ES-I3 (cell line): ENCODE measurements around the gene PARP8.

ENCODE experiments used
- H3K36me3 ChIP-seq: 2 replicates; pipeline ENCODE4 v1.6.1; 2013; ENCODE audit warnings: mild to moderate bottlenecking, low read length, control low read depth, moderate library complexity; ENCODE audit not compliant: insufficient read depth
- H3K4me1 ChIP-seq: 2 replicates; pipeline ENCODE4 v1.6.1; 2013; ENCODE audit warnings: mild to moderate bottlenecking, control low read depth, low read length; ENCODE audit not compliant: insufficient read depth
- H3K9ac ChIP-seq: 2 replicates; pipeline ENCODE4 v1.6.1; 2013; ENCODE audit warnings: low read depth, mild to moderate bottlenecking, low read length, moderate library complexity
- H3K9me3 ChIP-seq: 2 replicates; pipeline ENCODE4 v1.6.1; 2013; ENCODE audit warnings: mild to moderate bottlenecking, low read length, moderate library complexity; ENCODE audit not compliant: control insufficient read depth, insufficient read depth

PARP8 gene

DNA sequence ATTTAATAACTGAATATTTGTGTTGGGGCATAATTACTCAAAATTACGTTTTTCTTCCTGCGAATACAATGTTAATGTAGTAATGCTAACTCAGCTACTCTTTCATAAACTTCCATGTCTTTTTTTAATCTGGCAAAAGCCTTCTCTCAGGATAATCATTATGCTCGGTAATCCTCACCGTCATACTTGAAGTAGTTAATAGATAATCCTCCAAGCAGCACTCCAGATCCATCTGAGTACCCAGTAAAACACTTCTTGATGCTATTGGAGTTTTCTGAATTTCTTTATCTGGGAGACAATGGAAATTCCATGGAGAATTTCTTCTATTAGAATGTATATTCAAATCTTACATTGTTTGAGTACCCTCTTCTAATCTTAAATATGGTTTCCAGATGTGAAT, 34.3 kb downstream of the PARP8 start:
- H3K36me3 ChIP-seq, result no peaks in the 10 kb centered on the region
- peaks cover 10% of the 10 kb centered on the region for H3K4me1 ChIP-seq
- H3K9ac ChIP-seq, result no peak overlapping the region
- no peaks in the 10 kb centered on the region for H3K9me3 ChIP-seq

DNA sequence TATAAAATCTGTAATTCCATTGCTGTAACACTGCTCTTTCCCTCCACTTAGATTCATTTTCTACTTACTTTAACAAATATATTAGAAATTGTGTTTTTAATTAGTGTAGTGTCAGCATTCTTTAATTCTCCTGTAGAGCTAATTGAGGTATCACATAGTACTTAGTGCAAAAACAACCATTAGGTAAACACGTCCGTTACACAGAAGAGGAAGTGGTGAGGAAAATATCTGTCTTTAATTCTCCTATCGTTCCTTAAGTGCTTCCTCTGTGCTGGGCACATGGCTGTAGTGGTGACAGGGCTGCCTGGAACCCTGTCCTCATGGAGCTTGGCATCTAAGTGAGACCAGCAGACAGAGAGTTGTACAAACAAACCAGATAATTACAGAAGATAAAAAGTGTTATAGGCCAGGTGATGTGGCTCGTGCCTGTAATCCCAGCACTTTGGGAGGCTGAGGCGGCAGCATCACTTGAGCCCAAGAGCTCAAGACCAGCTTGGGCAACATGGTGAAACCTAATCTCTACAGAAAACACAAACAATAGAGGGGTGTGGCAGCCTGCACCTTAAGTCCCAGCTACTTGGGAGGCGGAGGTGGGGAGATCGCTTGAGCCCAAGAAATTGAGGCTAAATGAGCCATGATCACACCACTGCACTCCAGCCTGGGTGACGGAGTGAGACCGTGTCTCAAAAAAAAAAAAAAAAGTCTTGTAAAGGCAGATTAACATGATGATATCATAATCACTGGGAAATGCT, 36.4 kb downstream of the PARP8 start:
- Histone ChIP-seq H3K4me1 (peaks cover 10% of the 10 kb centered on the region), H3K9me3 (no peaks in the 10 kb centered on the region)

DNA sequence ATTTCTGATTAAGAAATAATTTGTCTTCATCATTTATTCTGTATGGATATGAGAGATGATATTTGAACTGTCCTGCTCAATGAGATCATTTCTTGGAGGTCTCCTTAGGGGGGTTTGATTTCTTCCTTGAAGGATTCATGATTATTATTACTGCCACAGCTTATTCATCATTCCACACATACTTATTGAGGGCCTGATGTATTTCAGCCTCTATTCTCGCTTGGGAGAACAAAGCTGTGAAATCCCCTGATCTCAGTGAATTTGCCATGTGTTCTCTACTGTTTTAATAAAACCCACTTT, 36.9 kb downstream of the PARP8 start:
- Histone ChIP-seq H3K9ac (no peak overlapping the region), H3K9me3 (no peaks in the 10 kb centered on the region), H3K36me3 (no peaks in the 10 kb centered on the region)

More for the DNA sequence above, 36.4 kb downstream of the PARP8 start:
- H3K9ac ChIP-seq, result no peak overlapping the region
- H3K36me3 ChIP-seq, result no peaks in the 10 kb centered on the region

DNA sequence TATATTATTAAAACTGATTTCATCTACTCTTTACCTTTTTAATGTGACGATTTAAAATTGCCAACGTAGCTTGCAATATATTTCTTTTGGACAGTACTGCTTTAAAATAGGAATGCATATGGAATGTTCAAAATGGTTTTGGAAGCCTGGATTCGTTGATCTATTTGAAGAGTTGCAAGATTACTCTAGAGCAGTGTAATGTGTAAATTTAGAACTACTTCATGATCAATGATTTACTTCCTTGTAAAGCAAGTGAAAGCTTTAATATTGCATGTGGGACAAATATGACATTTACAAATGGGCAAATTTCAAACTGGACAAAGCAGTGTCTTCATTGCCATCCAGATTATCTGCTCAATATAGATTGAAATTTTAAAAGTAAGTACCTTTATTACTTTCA, 38.3 kb downstream of the PARP8 start:
- no peak overlapping the region for H3K9ac ChIP-seq
- 0 out of 2 replicates have a peak, but pooled peaks cover under 1% of the 10 kb centered on the region for H3K4me1 ChIP-seq
- H3K36me3 ChIP-seq, result no peaks in the 10 kb centered on the region
- H3K9me3 ChIP-seq, result no peaks in the 10 kb centered on the region

More for the DNA sequence above, 36.9 kb downstream of the PARP8 start:
- H3K4me1 ChIP-seq, result peaks cover 10% of the 10 kb centered on the region

DNA sequence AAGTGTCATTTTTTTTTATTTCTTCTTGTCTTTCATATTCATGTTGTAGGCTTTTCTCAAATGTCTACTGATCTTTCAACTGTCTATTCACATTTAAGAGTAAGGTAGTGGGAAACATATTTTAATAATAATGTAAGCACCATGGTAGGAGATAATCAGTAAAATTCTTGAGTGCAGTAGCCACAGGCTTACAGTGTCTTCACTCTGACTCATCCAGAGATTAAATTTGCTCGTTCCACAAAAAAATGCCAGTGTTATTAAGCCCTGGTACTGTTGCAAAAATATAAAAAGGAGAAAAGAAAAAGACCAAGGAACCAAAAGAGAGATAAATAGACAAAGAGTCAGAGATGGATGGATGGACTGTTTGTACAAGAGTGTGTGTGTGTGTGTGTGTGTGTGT, 43.0 kb downstream of the PARP8 start:
- Histone ChIP-seq H3K36me3 (no peaks in the 10 kb centered on the region), H3K4me1 (0 out of 2 replicates have a peak, but pooled peaks cover 5% of the 10 kb centered on the region)

DNA sequence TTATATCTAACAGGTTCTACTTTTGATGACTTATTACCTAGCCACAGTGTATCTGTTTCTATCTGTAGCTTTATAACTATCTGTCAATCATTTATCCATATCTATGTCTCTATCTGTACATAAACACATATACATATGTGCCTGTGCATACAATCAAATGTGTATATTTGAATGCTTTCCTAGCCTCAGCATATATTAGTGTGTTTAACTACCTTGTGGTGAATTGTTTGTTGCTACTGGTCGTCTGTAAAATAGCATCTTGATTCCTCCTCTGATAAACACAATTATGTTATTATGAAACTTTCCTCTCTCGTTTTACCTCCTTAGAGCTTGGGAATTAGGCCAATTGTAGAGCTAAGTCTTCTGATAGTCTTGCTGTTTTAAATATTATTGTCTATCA, 44.4 kb downstream of the PARP8 start:
- Histone ChIP-seq H3K9me3 (no peaks in the 10 kb centered on the region), H3K36me3 (no peaks in the 10 kb centered on the region), H3K9ac (no peak overlapping the region), H3K4me1 (0 out of 2 replicates have a peak, but pooled peaks cover 5% of the 10 kb centered on the region)

More for the DNA sequence above, 43.0 kb downstream of the PARP8 start:
- Histone ChIP-seq H3K9ac (no peak overlapping the region), H3K9me3 (no peaks in the 10 kb centered on the region)

DNA sequence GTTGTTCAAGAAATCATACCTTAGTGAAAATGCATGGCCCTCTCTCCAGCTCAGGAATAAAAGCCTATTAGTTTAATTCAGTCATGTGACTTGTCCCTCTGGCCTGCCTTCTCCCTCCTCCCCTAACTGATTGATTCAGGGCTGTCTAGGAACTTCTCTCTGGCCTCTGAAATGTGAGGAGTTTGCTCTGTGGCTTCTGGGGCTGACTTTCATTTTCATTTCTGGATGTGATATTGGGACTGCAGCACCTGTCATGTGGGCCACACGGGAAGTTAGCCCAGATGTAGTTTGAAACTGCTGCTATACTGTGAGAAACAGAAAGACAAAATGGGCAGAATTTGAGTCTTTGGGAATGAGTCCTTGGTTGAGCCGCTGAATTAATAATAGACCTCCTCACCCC, 44.8 kb downstream of the PARP8 start:
- Histone ChIP-seq H3K4me1 (0 out of 2 replicates have a peak, but pooled peaks cover 5% of the 10 kb centered on the region), H3K9me3 (no peaks in the 10 kb centered on the region), H3K9ac (no peak overlapping the region), H3K36me3 (no peaks in the 10 kb centered on the region)

DNA sequence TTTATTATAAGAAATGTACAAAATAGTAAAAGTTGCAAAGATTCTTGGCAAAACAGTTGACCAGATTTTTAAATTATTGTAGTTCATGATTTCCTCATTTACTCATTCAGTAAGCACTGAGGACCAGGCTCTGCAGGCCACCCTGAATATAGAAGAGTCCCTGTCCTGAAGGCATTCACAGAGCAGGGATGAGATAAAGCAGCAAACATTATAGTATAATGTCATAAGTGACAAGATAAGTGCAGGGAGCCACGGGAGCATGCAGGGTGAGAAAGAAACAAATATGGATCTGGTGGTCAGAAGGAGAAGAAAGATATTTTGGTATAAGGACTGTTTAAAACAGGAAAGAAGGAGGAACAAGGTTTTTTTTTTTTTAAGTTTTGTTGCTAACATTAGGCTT, 46.0 kb downstream of the PARP8 start:
- H3K36me3 ChIP-seq, result no peaks in the 10 kb centered on the region
- no peaks in the 10 kb centered on the region for H3K9me3 ChIP-seq
- no peak overlapping the region for H3K9ac ChIP-seq
- H3K4me1 ChIP-seq, result 0 out of 2 replicates have a peak, but pooled peaks cover 5% of the 10 kb centered on the region

DNA sequence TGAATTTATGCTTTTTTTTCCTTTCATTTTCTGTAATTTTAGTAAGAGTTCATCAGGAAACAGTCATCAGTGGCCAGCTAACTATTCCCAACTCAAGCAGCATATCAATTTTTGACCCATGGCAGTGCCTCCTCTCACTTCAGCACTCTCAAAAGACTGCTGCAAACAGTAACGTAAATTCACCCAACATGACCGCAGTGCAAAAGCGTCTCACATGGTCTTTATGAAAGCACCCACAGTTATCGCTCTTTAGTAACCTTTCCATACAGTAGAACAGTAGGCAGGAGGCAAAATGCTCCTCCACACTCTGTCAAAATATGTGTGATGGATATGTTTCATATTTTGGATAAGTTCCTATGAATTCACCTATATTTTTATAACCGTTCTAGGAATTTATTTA, 48.6 kb downstream of the PARP8 start:
- 0 out of 2 replicates have a peak, but pooled peaks cover 5% of the 10 kb centered on the region for H3K4me1 ChIP-seq
- no peaks in the 10 kb centered on the region for H3K36me3 ChIP-seq
- H3K9me3 ChIP-seq, result no peaks in the 10 kb centered on the region
- no peak overlapping the region for H3K9ac ChIP-seq

DNA sequence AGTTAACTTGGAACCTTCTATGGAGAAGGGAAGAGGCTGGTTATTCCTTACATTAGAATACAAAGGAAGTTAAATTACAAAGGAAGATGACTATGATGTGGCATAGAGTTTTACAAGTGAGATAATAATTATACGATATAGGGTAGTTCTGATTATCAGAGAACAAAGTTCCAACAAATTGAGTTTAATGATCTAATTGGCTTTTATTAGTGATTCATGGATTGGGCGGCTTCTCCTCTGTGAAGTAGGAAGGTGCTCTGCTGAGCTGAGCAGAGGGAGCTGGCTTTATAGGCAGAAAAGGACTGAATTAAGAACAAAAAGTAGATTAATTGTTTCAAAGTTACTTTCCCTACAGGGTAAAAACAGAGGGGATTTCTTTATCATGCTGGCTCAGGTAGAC, 49.7 kb downstream of the PARP8 start:
- Histone ChIP-seq H3K9me3 (no peaks in the 10 kb centered on the region), H3K36me3 (no peaks in the 10 kb centered on the region), H3K4me1 (0 out of 2 replicates have a peak, but pooled peaks cover 3% of the 10 kb centered on the region), H3K9ac (no peak overlapping the region)

DNA sequence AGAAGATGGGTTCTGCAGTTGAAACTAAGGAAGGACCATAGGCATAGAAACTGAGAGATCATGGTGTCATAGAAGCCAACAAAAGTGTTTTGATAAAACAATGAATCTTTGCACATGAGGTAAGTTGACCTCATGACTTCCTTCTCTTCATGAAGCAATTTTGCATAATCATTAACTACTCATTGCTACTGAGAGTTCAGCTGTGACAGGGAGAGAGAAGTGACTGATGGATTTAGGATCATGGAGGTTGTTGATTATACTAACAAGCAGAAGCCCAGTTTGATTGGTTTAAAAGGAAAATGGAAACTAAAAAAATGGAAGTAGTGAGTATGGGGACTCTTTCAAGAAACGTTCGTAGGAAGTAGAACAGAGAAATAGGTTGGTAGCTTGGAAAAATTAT, 51.2 kb downstream of the PARP8 start:
- no peaks in the 10 kb centered on the region for H3K9me3 ChIP-seq
- no peaks in the 10 kb centered on the region for H3K36me3 ChIP-seq
- no peaks in the 10 kb centered on the region for H3K4me1 ChIP-seq
- H3K9ac ChIP-seq, result no peak overlapping the region

DNA sequence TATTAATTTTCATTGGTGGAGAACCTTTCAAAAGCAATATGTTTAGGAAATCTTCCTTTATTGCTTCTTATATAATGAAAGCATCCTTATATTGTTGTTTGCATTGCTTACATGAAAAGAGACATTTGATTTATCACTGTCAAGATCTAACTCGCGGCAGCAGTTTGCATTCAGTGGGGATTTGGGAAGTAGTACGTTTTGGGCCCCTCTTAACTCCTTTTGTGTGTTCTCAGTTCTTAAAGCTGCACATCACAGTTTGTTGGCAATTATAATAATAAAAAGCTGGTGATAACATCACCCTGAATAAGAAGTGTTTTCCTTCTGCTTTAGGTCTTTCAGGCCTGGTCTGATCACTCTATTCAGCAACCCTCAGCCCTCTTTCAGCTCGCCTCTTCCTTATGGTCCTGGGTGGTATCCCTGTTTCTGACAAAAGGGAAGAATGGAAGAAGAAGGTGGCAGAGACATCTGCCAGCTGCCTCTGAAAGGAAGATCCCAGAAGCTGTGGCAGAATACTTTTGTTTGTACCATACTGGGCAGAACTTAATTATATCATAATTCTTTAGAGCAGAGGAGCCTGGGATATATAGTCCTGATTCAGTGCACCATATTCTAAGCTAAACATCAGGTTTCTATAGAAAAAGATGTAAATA, 53.7 kb downstream of the PARP8 start:
- Histone ChIP-seq H3K9me3 (no peaks in the 10 kb centered on the region), H3K4me1 (no peaks in the 10 kb centered on the region), H3K9ac (no peak overlapping the region), H3K36me3 (no peaks in the 10 kb centered on the region)

DNA sequence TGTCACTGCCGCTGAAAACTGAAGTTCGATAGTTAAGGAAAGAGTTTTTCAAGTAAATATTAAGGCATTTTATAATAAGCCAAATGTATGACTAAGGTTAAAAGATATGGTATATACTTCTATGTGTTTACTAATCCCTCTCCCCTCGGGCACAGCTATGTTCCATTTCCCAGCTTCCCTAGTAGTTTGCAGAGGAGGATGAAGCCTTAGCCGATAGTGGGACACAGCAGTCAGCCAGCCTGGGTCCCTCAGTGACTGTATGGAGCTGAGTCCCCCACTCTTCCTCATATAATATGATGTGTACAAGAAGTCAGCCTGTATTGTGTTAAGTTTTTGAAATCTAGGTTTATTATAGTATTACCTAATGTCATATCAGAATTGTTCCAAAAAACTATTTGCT, 55.8 kb downstream of the PARP8 start:
- Histone ChIP-seq H3K4me1 (no peaks in the 10 kb centered on the region), H3K9ac (no peak overlapping the region), H3K36me3 (no peaks in the 10 kb centered on the region), H3K9me3 (no peaks in the 10 kb centered on the region)

DNA sequence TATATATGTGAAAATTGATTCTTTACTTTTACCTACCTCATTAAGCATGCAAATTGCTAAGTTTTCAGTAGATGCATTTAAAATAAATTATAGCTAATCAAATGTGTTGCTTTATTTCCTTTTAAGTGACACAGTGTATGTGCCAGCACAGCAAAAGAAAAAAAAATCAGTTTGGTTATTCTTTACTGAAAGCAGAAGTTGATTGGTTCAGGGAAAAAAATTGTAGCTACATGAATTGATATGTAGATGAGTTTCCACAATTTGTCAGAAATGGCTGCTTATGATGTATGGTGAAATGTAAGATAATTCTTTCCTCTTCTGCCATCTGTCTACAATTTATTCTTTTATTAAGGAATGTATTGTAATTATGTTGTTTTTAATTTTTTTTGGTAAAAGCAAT, 57.8 kb downstream of the PARP8 start:
- Histone ChIP-seq H3K9ac (no peak overlapping the region), H3K9me3 (no peaks in the 10 kb centered on the region), H3K4me1 (no peaks in the 10 kb centered on the region), H3K36me3 (no peaks in the 10 kb centered on the region)

DNA sequence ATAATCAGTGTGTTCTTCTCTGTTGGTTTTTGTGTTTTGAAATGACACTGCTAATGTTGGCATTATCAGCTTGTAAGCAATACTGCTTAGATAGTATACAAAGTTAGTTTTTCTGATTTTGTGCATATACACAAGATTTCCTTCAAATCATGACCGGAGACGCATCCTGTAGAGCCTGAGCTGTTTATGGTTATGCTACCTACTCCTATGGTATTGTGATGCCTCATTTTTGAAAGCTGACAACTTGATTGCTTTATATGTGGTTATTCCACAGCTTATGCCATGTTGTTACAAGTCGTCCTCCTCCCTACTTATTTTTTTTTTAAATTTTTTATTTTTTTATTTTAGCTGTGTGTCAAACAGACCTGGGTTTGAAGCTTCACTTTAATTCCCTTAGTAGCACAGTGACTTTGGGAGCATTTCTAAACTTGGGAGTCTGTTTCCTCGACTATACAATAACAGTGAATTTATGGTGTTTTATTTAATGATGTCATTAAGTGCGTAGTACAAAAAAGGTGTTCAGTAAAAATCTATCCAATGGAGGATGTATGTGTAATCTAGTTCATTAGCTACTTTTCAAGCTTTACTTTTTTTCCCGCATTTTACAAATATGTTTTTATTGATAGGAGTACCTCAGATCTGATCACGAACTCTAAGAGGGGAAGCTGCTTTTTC, 59.5 kb downstream of the PARP8 start:
- Histone ChIP-seq H3K9ac (no peak overlapping the region), H3K4me1 (no peaks in the 10 kb centered on the region), H3K9me3 (no peaks in the 10 kb centered on the region), H3K36me3 (no peaks in the 10 kb centered on the region)
